ENCODE measurements around the gene ROCK1. TPM values are rescaled to one million over a fixed set of nuclear protein-coding genes. Genes with fewer than 3 reads are reported as not detected.
"Not testable (repeated sequence)": the region's sequence is repeated elsewhere in the genome, so short reads cannot be mapped to it uniquely, and the experiment has no call there.

Gene ROCK1
- polyA plus RNA-seq, 3 donors = 64.2 to 73.7 (median 65.9) TPM

GRCh38 chr18:21056545-21056944, 55.1 kb downstream of the ROCK1 start:
- no peak for DNase-seq (ENCODE audit: low read depth in 3 of 3, low spot score in 2 of 3)

- DNase-seq (ENCODE audit: low read depth in 3 of 3, low spot score in 2 of 3) = no peak
These were observed 57.3 kb downstream of the ROCK1 start for GRCh38 chr18:21054252-21054821.

- DNase-seq (ENCODE audit: low read depth in 3 of 3, low spot score in 2 of 3) = no peak
These were observed 58.5 kb downstream of the ROCK1 start for GRCh38 chr18:21053127-21053526.

- no peak for DNase-seq (ENCODE audit: low read depth in 3 of 3, low spot score in 2 of 3)
These were observed 59.2 kb downstream of the ROCK1 start for GRCh38 chr18:21052385-21052784.

GRCh38 chr18:21051620-21052019, 60.0 kb downstream of the ROCK1 start:
- DNase-seq (ENCODE audit: low read depth in 3 of 3, low spot score in 2 of 3) = no peak

- DNase-seq (ENCODE audit: low read depth in 3 of 3, low spot score in 2 of 3) = no peak
These were observed 62.3 kb downstream of the ROCK1 start for GRCh38 chr18:21049306-21049705.

- DNase-seq (ENCODE audit: low read depth in 3 of 3, low spot score in 2 of 3) = no peak
These were observed 64.5 kb downstream of the ROCK1 start for GRCh38 chr18:21047126-21047525.

- DNase-seq (ENCODE audit: low read depth in 3 of 3, low spot score in 2 of 3) = no peak
These were observed 71.1 kb downstream of the ROCK1 start for GRCh38 chr18:21040466-21040865.

GRCh38 chr18:21038201-21038600, 73.4 kb downstream of the ROCK1 start:
- DNase-seq (ENCODE audit: low read depth in 3 of 3, low spot score in 2 of 3) = no peak

GRCh38 chr18:21031845-21032244, 79.8 kb downstream of the ROCK1 start:
- DNase-seq (ENCODE audit: low read depth in 3 of 3, low spot score in 2 of 3) = no peak

- DNase-seq (ENCODE audit: low read depth in 3 of 3, low spot score in 2 of 3) = not testable (repeated sequence)
These were observed 93.4 kb downstream of the ROCK1 start for GRCh38 chr18:21018257-21018656.

GRCh38 chr18:21012308-21012707, 99.3 kb downstream of the ROCK1 start:
- no peak for DNase-seq (ENCODE audit: low read depth in 3 of 3, low spot score in 2 of 3)

- no peak for DNase-seq (ENCODE audit: low read depth in 3 of 3, low spot score in 2 of 3)
These were observed 106.9 kb downstream of the ROCK1 start for GRCh38 chr18:21004726-21005125.

GRCh38 chr18:21000667-21001066, 110.9 kb downstream of the ROCK1 start:
- no peak for DNase-seq (ENCODE audit: low read depth in 3 of 3, low spot score in 2 of 3)

- DNase-seq (ENCODE audit: low read depth in 3 of 3, low spot score in 2 of 3) = no peak
These were observed 114.2 kb downstream of the ROCK1 start for GRCh38 chr18:20997371-20997770.

- no peak for DNase-seq (ENCODE audit: low read depth in 3 of 3, low spot score in 2 of 3)
These were observed 115.2 kb downstream of the ROCK1 start for GRCh38 chr18:20996418-20996817.

- DNase-seq (ENCODE audit: low read depth in 3 of 3, low spot score in 2 of 3) = no peak
These were observed 122.9 kb downstream of the ROCK1 start for GRCh38 chr18:20988726-20989125.

- no peak for DNase-seq (ENCODE audit: low read depth in 3 of 3, low spot score in 2 of 3)
These were observed 136.5 kb downstream of the ROCK1 start for GRCh38 chr18:20975077-20975476.

GRCh38 chr18:20971886-20972267, 139.7 kb downstream of the ROCK1 start:
- DNase-seq (ENCODE audit: low read depth in 3 of 3, low spot score in 2 of 3) = no peak

- DNase-seq (ENCODE audit: low read depth in 3 of 3, low spot score in 2 of 3) = no peak
These were observed 144.8 kb downstream of the ROCK1 start for GRCh38 chr18:20966795-20967194.

- no peak for DNase-seq (ENCODE audit: low read depth in 3 of 3, low spot score in 2 of 3)
These were observed 148.6 kb downstream of the ROCK1 start for GRCh38 chr18:20963027-20963426.

- DNase-seq (ENCODE audit: low read depth in 3 of 3, low spot score in 2 of 3) = no peak
These were observed 150.9 kb downstream of the ROCK1 start for GRCh38 chr18:20960735-20961134.

- DNase-seq (ENCODE audit: low read depth in 3 of 3, low spot score in 2 of 3) = not testable (repeated sequence)
These were observed 160.8 kb downstream of the ROCK1 start for GRCh38 chr18:20950827-20951226.
